ENCODE measurements around the gene MAN1A1. TPM values are rescaled to one million over a fixed set of nuclear protein-coding genes. Genes with fewer than 3 reads are reported as not detected.

The MAN1A1 gene
- total RNA-seq, 1 experiment from 2014 or later, result 19.0 TPM

DNA sequence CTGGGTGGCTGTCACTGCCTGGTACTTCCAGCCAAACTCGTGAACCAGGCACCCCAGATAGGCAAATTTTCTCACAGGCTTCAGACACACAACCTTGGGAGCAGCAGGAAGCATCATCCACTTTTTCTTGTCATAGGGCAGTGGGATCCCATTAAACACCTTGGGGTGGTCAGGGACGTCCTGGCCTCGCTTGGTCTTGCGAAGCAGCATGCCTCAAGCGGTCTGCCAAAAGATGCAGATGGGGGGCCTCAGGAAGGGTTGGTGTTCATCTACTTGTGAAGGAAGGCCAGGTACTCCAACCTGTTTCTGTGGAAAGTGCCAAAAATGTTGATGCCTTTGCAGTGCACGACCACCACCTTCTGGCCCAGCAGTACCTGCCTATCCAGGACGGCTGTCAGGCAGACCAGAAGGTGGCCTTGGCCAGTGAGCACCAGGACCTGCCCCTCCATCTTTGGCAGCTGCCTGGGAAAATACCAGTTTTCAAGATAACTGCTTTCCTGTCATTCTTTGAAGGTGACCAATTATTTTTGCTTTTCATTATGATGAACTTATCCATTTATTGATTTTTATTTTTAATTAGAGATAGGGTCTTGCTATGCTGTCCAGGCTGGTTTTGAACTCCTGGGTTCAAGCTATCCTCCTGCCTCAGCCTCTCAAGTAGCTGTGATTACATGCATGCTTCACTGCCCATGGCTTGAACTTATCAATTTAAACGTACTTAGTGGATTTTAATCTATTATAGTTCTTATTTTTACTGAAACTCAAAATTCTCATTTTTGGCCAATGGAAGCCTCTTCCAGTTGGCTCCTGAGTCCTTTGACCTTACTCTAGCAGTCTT, 80.1 kb downstream of the MAN1A1 start:
- BruUV-seq (replicated peaks), result no TSS peak
- H4K20me1 ChIP-seq (ENCODE audit: low read length), result no peaks in the 10 kb centered on the region
- ChIA-PET POLR2A (ENCODE audit: unreplicated experiment) (no interaction called here), CTCF (no interaction called here)
- H3K4me3 ChIP-seq (ENCODE audit: low read length), result no peak overlapping the region
- no peaks in the 10 kb centered on the region for H3K79me2 ChIP-seq (ENCODE audit: low read length)
- H3F3A ChIP-seq (ENCODE audit: low read length, unreplicated experiment), result no peaks in the 10 kb centered on the region
- H3K9ac ChIP-seq (ENCODE audit: low read length), result no peak overlapping the region
- H3K9me2 ChIP-seq (replicated peaks; ENCODE audit: low read length), result no peaks in the 10 kb centered on the region
- ATAC-seq, result no peak
- no peak overlapping the region for H3K4me2 ChIP-seq (ENCODE audit: low read length)
- TF ChIP-seq EZH2 (IDR thresholded peaks at IDR 0.05; ENCODE audit: low read length, unreplicated experiment), result no peak
- TF ChIP-seq, protein P1, sequence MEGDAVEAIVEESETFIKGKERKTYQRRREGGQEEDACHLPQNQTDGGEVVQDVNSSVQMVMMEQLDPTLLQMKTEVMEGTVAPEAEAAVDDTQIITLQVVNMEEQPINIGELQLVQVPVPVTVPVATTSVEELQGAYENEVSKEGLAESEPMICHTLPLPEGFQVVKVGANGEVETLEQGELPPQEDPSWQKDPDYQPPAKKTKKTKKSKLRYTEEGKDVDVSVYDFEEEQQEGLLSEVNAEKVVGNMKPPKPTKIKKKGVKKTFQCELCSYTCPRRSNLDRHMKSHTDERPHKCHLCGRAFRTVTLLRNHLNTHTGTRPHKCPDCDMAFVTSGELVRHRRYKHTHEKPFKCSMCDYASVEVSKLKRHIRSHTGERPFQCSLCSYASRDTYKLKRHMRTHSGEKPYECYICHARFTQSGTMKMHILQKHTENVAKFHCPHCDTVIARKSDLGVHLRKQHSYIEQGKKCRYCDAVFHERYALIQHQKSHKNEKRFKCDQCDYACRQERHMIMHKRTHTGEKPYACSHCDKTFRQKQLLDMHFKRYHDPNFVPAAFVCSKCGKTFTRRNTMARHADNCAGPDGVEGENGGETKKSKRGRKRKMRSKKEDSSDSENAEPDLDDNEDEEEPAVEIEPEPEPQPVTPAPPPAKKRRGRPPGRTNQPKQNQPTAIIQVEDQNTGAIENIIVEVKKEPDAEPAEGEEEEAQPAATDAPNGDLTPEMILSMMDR (conservative IDR thresholded peaks at IDR 0.05; ENCODE audit: low read depth, low read length), result no peak
- no peak for TF ChIP-seq EZH2phosphoT487 (IDR thresholded peaks at IDR 0.05; ENCODE audit: borderline replicate concordance, low read length)
- no peaks in the 10 kb centered on the region for H3K27me3 ChIP-seq (ENCODE audit: low read length)
- H3K36me3 ChIP-seq (ENCODE audit: low read depth, low read length), result peaks cover 4% of the 10 kb centered on the region; the same call in 1 of the 2 replicates
- no peak overlapping the region for H2AFZ ChIP-seq (ENCODE audit: low read length)
- H3K27ac ChIP-seq (ENCODE audit: low read length), result no peak overlapping the region
- DNase-seq, result no peak
- H3K9me3 ChIP-seq (ENCODE audit: low read length), result no peaks in the 10 kb centered on the region
- H3K4me1 ChIP-seq (ENCODE audit: insufficient read depth, low read length), result no peaks in the 10 kb centered on the region
- intact Hi-C loops (cut with micrococcal nuclease), result no loop called here

DNA sequence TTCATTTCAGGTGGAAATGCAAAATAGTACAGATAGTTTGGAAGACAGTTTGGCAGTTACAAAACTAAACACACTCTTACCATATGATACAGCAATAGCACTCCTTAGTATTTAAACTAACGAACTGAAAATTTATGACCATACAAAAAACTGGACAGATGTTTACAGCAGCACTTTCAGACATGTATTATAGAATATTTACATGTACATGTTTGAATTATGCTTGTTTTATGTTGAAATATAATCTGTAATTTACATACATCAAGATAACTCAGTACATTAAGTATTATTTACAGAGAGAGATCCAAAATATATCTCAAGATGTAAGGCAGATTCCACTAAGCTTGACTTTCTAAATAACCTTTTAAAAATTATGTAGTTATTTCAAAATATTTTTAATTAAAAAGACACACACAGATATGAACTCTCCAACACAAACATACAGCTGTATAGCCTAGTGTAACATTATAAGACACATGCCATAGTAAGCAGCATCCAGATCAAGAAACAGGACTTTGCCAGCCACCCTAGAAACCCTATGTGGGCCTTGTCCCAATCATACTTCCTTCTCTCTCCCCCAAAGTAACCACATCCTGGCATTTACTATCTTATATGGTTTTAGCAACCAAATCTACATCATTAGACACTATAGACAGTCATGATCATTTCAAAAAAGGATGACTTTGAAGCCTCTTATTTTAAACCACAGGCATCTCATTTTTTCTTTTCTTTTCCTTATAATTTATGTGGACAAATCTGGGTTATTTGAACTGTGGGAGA, 82.2 kb downstream of the MAN1A1 start:
- Histone ChIP-seq H4K20me1 (ENCODE audit: low read length) (no peaks in the 10 kb centered on the region), H3K9me3 (ENCODE audit: low read length) (no peaks in the 10 kb centered on the region), H3K9ac (ENCODE audit: low read length) (no peak overlapping the region), H3F3A (ENCODE audit: low read length, unreplicated experiment) (no peaks in the 10 kb centered on the region), H3K79me2 (ENCODE audit: low read length) (no peaks in the 10 kb centered on the region), H3K27me3 (ENCODE audit: low read length) (no peaks in the 10 kb centered on the region), H3K9me2 (replicated peaks; ENCODE audit: low read length) (no peaks in the 10 kb centered on the region), H3K36me3 (ENCODE audit: low read depth, low read length) (peaks cover 4% of the 10 kb centered on the region; the same call in 1 of the 2 replicates), H3K4me1 (ENCODE audit: insufficient read depth, low read length) (no peaks in the 10 kb centered on the region), H3K4me3 (ENCODE audit: low read length) (no peak overlapping the region), H3K27ac (ENCODE audit: low read length) (no peak overlapping the region), H2AFZ (ENCODE audit: low read length) (no peak overlapping the region), H3K4me2 (ENCODE audit: low read length) (no peak overlapping the region)
- TF ChIP-seq EZH2 (IDR thresholded peaks at IDR 0.05; ENCODE audit: low read length, unreplicated experiment) (no peak), EZH2phosphoT487 (IDR thresholded peaks at IDR 0.05; ENCODE audit: borderline replicate concordance, low read length) (no peak)
- TF ChIP-seq, protein P1 (conservative IDR thresholded peaks at IDR 0.05; ENCODE audit: low read depth, low read length), result no peak
- intact Hi-C loops (cut with micrococcal nuclease), result no loop called here
- POLR2A ChIA-PET (ENCODE audit: unreplicated experiment), result no interaction called here
- no TSS peak for BruUV-seq (replicated peaks)
- CTCF ChIA-PET, result no interaction called here
- ATAC-seq (no peak), DNase-seq (no peak)

Measured in PC-3 (cell line).